Liver (tissue), 3 donors: ENCODE data around the gene FSTL1.

Source experiments
- CTCF ChIP-seq: fragments of 150-350 bp; IDR thresholded peaks from 2 replicates; pipeline ENCODE4 v1.5.1; 2017; ENCODE audit warnings: improper control_type of control experiment, low read depth, low read length; ENCODE audit not compliant: missing input control
- GABPA ChIP-seq, 2 donors: IDR thresholded peaks in 1 of 2; conservative IDR thresholded peaks in 1 of 2; 2 replicates each; pipeline ENCODE4 v1.6.1; 2016; ENCODE audit warnings: antibody characterized with exemption in 2 of 2, mild to moderate bottlenecking in 1 of 2, moderate library complexity in 1 of 2
- HNF4G ChIP-seq: IDR thresholded peaks from 2 replicates; pipeline ENCODE4 v1.6.1; 2016; ENCODE audit warnings: antibody characterized with exemption
- MAX ChIP-seq: IDR thresholded peaks from 2 replicates; pipeline ENCODE4 v1.6.1; 2016; ENCODE audit warnings: antibody characterized with exemption
- RAD21 ChIP-seq, 2 donors: IDR thresholded peaks; 2 replicates each; pipeline ENCODE4 v1.6.1; 2016; ENCODE audit warnings: antibody characterized with exemption in 2 of 2, mild to moderate bottlenecking in 2 of 2
- TAF1 ChIP-seq: conservative IDR thresholded peaks from 2 replicates; pipeline ENCODE4 v1.6.1; 2016; ENCODE audit warnings: antibody characterized with exemption, mild to moderate bottlenecking
- YY1 ChIP-seq: IDR thresholded peaks from 2 replicates; pipeline ENCODE4 v1.6.1; 2016; ENCODE audit warnings: antibody characterized with exemption, mild to moderate bottlenecking
- ZBTB33 ChIP-seq: IDR thresholded peaks from 2 replicates; pipeline ENCODE4 v1.6.1; 2016; ENCODE audit warnings: antibody characterized with exemption
- donor health status: healthy.
- donor health status: healthy.

- no peak for TF ChIP-seq TAF1
- TF ChIP-seq GABPA (IDR thresholded peaks at IDR 0.05 in 1 of 2, conservative IDR thresholded peaks at IDR 0.05 in 1 of 2) = no peak
- no peak for TF ChIP-seq CTCF
- TF ChIP-seq YY1 = no peak
- TF ChIP-seq RAD21 (IDR thresholded peaks at IDR 0.05) = no peak
- TF ChIP-seq MAX = no peak
- TF ChIP-seq HNF4G = no peak
- TF ChIP-seq ZBTB33 = no peak
These were observed 23.3 kb upstream of the FSTL1 start for GRCh38 chr3:120473896-120474675.
